Urothelium cell line (cell line): ENCODE results near the gene SPDYE1.
"Not testable (repeated sequence)": the region's sequence is repeated elsewhere in the genome, so short reads cannot be mapped to it uniquely, and the experiment has no call there.

Experiments
- DNase-seq: peaks from one replicate; pipeline ENCODE4 v3.0.0; 2011; ENCODE audit warnings: low spot score, mixed read lengths
- FAIRE-seq: peaks from 2 replicates; lab custom pipeline; 2011; peaks lifted over from hg19 to GRCh38; lab: Jason Lieb, UNC

SPDYE1 gene

GRCh38 chr7:44039800-44040492 lies 42.2 kb downstream of the SPDYE1 start:
- not testable (repeated sequence) for DNase-seq, FAIRE-seq

- FAIRE-seq, DNase-seq: not testable (repeated sequence)
Measured at GRCh38 chr7:44040493-44040891, 42.8 kb downstream of the SPDYE1 start.

DNA sequence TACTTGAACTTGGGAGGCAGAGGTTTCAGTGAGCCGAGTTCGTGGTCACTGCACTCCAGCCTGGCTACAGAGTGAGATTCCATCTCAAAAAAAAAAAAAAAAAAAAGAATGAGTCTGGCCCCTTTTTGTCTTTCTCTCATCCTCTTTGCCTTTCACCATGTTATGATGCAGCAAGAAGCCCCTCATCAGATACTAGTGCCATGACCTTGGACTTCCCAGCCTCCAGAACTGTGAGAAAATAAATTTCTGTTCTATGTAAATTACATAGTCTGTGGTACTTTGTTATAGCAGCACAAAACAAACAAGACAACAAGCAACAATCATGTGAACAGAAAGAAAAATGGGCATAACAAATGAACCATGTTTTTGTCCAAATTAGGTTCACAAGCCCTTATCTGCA lies 44.5 kb downstream of the SPDYE1 start:
- FAIRE-seq (no peak), DNase-seq (no peak)

GRCh38 chr7:44043902-44044301 lies 46.2 kb downstream of the SPDYE1 start:
- no peak for FAIRE-seq
- no peak for DNase-seq

DNA sequence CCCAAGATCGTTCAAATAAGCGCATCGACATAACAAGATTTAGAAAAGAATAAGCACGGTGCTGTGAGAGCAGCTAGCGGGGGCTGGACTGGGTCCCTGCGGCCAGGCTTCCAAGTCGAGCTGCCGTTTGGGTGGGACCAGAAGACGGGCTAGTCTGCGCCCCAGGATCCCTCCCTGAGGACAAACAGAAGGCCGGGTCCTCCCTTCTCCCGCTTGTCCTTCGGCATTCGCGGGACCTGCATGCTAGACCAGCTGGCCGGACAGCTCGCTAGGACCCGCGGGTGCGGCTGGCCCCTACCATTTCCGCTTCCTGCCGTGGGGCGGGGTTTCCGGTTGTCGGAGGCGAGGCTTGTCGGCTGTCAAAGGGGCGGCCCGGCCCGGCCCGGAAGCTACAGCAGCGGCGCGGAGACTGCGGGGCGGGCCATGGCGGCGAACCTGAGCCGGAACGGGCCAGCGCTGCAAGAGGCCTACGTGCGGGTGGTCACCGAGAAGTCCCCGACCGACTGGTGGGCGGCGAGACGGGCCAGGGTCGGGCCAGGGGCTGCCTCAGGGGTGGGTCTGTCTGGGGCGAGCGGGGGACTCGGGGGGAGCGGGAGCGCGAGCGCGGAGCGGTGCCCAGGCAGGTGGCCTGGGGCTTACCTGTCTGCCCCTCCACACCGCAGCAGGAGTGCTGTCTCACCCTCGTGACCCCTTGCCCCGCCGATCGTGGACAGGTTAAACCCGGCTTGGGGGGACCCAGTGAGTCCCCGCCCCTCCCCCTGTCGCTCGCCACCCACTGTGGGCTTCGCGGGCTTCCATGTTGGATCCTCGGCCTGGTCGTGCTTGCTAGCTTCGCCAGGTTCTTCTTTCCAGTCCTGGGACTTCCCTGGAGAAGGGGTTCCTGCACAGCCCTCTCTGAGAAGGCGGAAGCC lies 46.9 kb downstream of the SPDYE1 start, which contains the start of gene DBNL:
Gene DBNL (plus strand): TSS at position 388 of the 911 bp plus-strand sequence. CDS start 36 bp downstream, at position 424.
- no peak for FAIRE-seq
- DNase-seq, result peak; percentile 97

GRCh38 chr7:44045226-44046014 lies 47.7 kb downstream of the SPDYE1 start:
- no peak for DNase-seq
- no peak for FAIRE-seq

- no peak for FAIRE-seq
- DNase-seq, result no peak
Measured at GRCh38 chr7:44046321-44047061, 48.8 kb downstream of the SPDYE1 start.

- FAIRE-seq, result no peak
- DNase-seq, result no peak
Measured at GRCh38 chr7:44048031-44048795, 50.5 kb downstream of the SPDYE1 start.

DNA sequence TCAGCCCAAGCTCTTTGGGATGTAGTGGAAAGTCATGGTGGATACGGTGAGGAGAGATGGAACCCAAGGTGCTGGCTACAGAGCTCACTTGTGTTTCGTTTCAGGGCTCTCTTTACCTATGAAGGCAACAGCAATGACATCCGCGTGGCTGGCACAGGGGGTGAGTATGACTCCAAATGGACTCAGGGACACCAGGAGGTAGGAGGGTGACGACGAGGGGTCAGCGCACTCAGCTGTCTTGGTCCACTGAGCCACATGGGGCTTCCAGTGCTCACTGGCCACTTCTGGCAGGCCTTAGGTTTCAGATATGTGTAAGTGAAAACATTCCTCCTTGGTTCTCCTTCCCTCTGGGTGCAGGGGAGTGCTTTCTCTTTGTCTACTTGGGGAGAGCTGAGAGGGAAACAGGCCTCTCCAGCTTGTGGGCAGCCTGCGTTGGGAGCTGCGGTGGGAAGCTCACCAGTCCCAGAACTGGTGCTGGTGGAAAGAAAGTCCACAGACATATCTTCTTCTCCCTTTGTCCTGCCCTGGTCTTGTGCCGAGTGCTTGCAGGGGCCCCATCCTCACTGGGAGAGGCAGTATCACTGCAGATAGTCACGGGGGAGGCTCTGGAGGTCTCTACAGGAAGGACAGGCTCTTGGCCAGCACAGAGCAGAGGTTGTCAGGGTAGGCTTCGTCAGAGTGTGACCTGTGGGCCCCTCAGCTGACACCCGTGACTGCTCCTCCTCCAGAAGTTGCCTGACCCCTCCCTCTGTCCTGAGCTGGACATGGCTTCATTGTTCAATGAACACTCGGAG lies 52.6 kb downstream of the SPDYE1 start:
- FAIRE-seq (no peak), DNase-seq (no peak)

DNA sequence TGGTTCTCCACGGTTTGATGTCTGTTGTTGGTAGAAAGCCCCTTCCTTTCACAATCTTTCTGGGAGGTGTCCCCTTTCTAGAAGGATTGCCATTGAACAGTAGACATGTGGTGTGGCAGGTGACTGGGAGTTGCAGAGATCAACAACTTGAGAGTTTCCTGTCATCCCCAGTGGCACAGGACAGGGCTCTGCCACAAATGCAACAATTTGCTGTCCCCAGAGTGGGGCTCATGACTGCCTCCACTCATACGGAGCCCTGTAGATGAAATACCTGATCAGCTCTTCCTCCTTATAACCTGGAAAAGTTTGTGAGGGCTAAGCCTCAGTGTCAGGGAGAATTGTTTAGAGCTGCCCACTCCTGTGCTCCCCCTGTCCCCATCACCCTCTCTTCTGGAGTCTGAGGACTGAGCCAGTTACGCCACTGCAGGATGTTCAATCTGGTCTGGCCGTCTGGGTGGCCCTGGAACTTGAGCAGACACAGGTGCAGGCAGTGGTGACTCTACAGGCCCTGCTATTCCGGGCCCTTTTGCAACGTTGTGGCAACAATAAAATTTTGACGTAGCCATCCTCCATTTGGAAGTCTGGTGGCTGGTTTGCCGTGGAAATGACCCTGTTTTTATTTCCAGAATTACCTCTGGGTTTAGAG lies 53.3 kb downstream of the SPDYE1 start:
- no peak for DNase-seq
- FAIRE-seq, result no peak

- FAIRE-seq, result no peak
Measured at GRCh38 chr7:44051611-44052220, 54.0 kb downstream of the SPDYE1 start.

DNA sequence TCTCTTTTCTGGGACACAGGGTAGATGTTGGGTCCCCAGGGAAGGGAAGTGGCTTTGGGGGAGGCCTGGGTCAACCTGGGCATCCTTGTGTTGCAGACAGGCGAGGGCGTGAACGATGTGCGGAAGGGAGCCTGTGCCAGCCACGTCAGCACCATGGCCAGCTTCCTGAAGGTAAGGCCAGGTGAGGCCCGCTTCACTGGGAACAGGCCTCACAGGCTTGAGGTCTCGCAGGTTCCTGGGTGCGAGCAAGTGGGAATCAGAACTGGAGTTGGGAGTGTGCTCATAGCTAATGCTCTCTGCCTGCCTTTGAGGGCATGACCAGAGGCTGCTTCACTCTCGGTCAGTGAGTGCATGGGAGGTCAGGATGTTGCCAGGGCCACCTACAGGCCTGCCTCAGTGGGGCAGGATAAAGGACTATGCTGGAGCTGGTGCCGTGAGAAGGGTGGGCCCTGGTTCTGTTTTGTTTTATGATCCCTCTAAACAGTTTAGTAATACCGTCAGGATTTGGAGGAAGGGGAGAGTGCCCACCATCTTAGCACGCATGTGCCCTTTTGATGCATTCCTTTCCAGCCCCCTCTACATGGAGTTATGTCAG lies 55.2 kb downstream of the SPDYE1 start:
- no peak for DNase-seq
- peak; percentile 27 for FAIRE-seq

More at GRCh38 chr7:44051611-44052220, 54.0 kb downstream of the SPDYE1 start:
- no peak for DNase-seq

DNA sequence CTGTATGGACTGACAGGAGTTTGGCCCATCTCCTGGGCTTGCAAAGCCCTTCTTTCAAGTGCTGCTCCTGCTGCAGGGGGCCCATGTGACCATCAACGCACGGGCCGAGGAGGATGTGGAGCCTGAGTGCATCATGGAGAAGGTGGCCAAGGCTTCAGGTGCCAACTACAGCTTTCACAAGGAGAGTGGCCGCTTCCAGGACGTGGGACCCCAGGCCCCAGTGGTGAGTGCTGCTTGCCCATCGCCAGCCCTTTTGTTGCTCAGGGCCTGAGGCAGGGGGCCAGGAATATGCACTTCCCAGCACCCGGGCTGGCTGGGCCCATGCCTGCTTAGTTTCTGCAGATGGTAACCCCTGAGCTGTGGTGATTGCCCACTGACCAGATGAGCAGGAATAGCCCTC lies 59.0 kb downstream of the SPDYE1 start:
- FAIRE-seq, result no peak
- DNase-seq, result no peak

DNA sequence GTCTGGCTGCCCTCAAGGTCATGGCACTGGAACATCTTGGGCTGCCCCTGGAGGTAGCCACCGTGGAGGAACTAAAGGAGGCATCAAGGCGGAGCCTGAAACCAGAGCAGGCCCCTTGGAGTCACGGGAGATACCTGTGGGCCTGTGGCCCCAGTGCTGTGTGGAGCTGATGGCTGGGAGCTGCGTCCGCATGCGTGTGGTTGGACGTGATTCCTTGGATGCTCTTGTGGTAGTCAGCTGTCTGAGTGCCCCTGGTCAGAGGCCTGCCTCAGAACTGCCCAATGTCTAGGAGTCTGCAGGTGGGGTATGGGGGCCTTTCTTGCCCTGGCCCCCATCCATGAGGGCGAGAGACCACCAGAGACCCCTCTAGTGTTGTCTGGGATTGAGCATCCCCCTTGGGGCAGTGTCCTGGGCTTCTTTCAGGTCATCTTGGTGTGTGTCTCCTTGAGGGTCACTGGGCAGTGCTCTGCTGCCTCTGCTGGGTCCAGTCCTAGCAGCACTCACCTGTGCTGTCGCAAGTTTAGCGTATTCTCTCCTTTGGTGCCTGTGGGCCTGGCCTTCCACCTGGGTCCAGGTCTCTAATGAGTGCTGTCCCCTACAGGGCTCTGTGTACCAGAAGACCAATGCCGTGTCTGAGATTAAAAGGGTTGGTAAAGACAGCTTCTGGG lies 59.6 kb downstream of the SPDYE1 start:
- DNase-seq (no peak), FAIRE-seq (no peak)

DNA sequence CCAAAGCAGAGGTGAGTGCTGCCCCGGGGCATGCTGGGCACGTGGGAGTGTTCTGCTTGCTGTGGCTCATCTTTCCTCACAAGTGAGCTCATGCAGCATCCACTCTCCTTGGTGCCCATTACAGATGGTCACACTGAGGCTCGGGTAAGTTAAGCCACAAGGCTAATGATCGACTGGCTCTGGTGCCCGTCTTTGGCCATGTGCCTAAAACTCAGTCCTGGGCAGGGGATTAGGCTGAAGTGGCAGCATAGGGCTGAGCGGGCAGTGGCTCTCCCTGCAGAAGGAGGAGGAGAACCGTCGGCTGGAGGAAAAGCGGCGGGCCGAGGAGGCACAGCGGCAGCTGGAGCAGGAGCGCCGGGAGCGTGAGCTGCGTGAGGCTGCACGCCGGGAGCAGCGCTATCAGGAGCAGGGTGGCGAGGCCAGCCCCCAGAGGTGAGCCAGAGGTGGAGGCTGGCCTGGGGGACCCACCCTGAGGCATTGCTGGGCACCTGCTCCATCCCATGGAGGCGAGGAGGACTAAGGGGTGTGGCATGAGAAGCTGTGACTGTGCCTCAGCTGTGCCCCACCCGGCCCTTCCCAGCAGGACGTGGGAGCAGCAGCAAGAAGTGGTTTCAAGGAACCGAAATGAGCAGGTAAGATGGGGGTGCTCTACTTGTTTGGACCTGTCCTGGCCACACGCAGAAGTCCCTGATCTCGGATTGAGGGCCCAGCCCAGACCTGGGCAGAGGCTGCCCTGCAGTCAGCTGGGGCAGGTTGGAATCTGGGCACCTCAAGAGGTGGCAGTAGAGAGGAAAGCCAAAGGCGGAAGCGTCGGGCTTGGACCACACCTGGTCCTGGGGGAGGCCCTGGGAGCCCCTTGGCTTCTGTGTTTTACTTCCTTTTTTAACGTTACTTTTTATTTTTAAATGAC lies 60.4 kb downstream of the SPDYE1 start:
- DNase-seq (no peak), FAIRE-seq (no peak)

- peak; percentile 9 for FAIRE-seq
- DNase-seq, result no peak
Measured at GRCh38 chr7:44058759-44059218, 61.1 kb downstream of the SPDYE1 start.
